SK-N-SH (cell line): ENCODE measurements around the gene CD34. TPM values are rescaled to one million over a fixed set of nuclear protein-coding genes. Genes with fewer than 3 reads are reported as not detected.

ENCODE experiments used
- CTCF ChIA-PET: fragments of 300-600, 350-600 bp; formaldehyde crosslinking; extraction: SDS; loops from one replicate; lab custom pipeline; 2021; lab: Yijun Ruan, JAX
- POLR2A ChIA-PET: fragments of 350-600 bp; sonication (Branson Sonifier 250); formaldehyde crosslinking; extraction: SDS; loops from one replicate; lab custom pipeline; 2020; ENCODE audit warnings: antibody characterized with exemption, inconsistent platforms; lab: Yijun Ruan, JAX
- DNase-seq: peaks from one replicate; pipeline ENCODE4 v3.0.0; 2012
- H2AFZ ChIP-seq: fragments of 200-600 bp; sonication (generic); 2 replicates; pipeline ENCODE4 v1.8.1; 2016; ENCODE audit warnings: antibody characterized with exemption, mild to moderate bottlenecking, low read depth
- H3F3A ChIP-seq: fragments of 200-600 bp; sonication (generic); replicated peaks from 2 replicates; pipeline ENCODE3; 2016; ENCODE audit warnings: antibody characterized with exemption, mild to moderate bottlenecking; ENCODE audit not compliant: insufficient read depth
- H3K27ac ChIP-seq, 2 experiments: fragments of 200-500 bp in 1 of 2; fragments of 200-600 bp in 1 of 2; sonication (Bioruptor generic) in 1 of 2; sonication (generic), shearing (Covaris generic) in 1 of 2; 2 replicates each; pipeline versions ENCODE4 v1.5.1 to v1.6.1; 2014 to 2016; ENCODE audit warnings: low read depth in 2 of 2, inconsistent platforms in 1 of 2, low read length in 1 of 2, mild to moderate bottlenecking in 1 of 2, mixed read lengths in 1 of 2
- H3K27me3 ChIP-seq: fragments of 200-600 bp; sonication (generic), shearing (Covaris generic); 2 replicates; pipeline ENCODE4 v1.6.1; 2016; ENCODE audit warnings: mixed run types; ENCODE audit not compliant: insufficient read depth
- H3K36me3 ChIP-seq, 2 experiments: fragments of 200-500 bp in 1 of 2; fragments of 200-600 bp in 1 of 2; sonication (Bioruptor generic) in 1 of 2; sonication (generic) in 1 of 2; replicated peaks in 1 of 2; 2 replicates each; pipeline versions ENCODE3 to v1.5.1; 2014 to 2016; ENCODE audit warnings: low read length in 1 of 2, mild to moderate bottlenecking in 1 of 2; ENCODE audit not compliant: insufficient read depth in 2 of 2, control insufficient read depth in 1 of 2
- H3K4me1 ChIP-seq, 2 experiments: fragments of 200-500 bp in 1 of 2; fragments of 200-600 bp in 1 of 2; sonication (Bioruptor generic) in 1 of 2; sonication (generic), shearing (Covaris generic) in 1 of 2; 2 replicates each; pipeline versions ENCODE4 v1.5.1 to v1.6.1; 2014 to 2016; ENCODE audit warnings: low read depth in 1 of 2, low read length in 1 of 2, mixed run types in 1 of 2; ENCODE audit not compliant: insufficient read depth in 2 of 2, control insufficient read depth in 1 of 2
- H3K4me2 ChIP-seq: fragments of 200-600 bp; sonication (generic), shearing (Covaris generic); 2 replicates; pipeline ENCODE4 v1.6.1; 2017; ENCODE audit warnings: mixed run types
- H3K4me3 ChIP-seq, 2 experiments: fragments of 200-500 bp in 1 of 2; fragments of 200-600 bp in 1 of 2; sonication (Bioruptor generic) in 1 of 2; sonication (generic), shearing (Covaris generic) in 1 of 2; 2 replicates each; pipeline versions ENCODE4 v1.5.1 to v1.8.1; 2014 to 2016; ENCODE audit warnings: low read depth in 2 of 2, inconsistent platforms in 1 of 2, low read length in 1 of 2, mild to moderate bottlenecking in 1 of 2, mixed read lengths in 1 of 2, moderate library complexity in 1 of 2
- H3K79me2 ChIP-seq: fragments of 200-600 bp; sonication (generic); 2 replicates; pipeline ENCODE4 v1.8.1; 2017; ENCODE audit warnings: mild to moderate bottlenecking; ENCODE audit not compliant: insufficient read depth
- H3K9ac ChIP-seq: fragments of 200-600 bp; sonication (generic); 2 replicates; pipeline ENCODE4 v1.6.1; 2017; ENCODE audit warnings: mixed run types
- H3K9me2 ChIP-seq: fragments of 200-600 bp; sonication (generic); 2 replicates; pipeline ENCODE4 v1.6.1; 2017; ENCODE audit warnings: mixed run types
- H3K9me3 ChIP-seq: fragments of 200-600 bp; sonication (generic); 2 replicates; pipeline ENCODE4 v1.6.1; 2017; ENCODE audit warnings: mixed run types, mild to moderate bottlenecking, moderate library complexity
- H4K20me1 ChIP-seq: fragments of 200-600 bp; sonication (generic); 2 replicates; pipeline ENCODE4 v1.6.1; 2017; ENCODE audit warnings: mild to moderate bottlenecking, mixed run types; ENCODE audit not compliant: insufficient read depth
- CHD2 ChIP-seq: fragments of 150-350 bp; IDR thresholded peaks from 2 replicates; pipeline ENCODE4 v1.6.1; 2018; ENCODE audit warnings: low read length; ENCODE audit not compliant: partially characterized antibody
- ELF1 ChIP-seq: IDR thresholded peaks from 2 replicates; pipeline ENCODE4 v1.4.0; 2012
- GATA2 ChIP-seq: sonication (generic); formaldehyde crosslinking; IDR thresholded peaks from 2 replicates; pipeline ENCODE4 v1.5.0; 2020; ENCODE audit warnings: mild to moderate bottlenecking, missing genetic modification reagents
- NFIC ChIP-seq: IDR thresholded peaks from 2 replicates; pipeline ENCODE4 v1.4.0; 2012; ENCODE audit warnings: borderline replicate concordance
- NRF1 ChIP-seq: IDR thresholded peaks from 2 replicates; pipeline ENCODE4 v1.6.1; 2012; ENCODE audit warnings: low read depth, mild to moderate bottlenecking, low read length
- RAD21 ChIP-seq: IDR thresholded peaks from 2 replicates; pipeline ENCODE4 v1.6.1; 2012; ENCODE audit warnings: mild to moderate bottlenecking, low read length
- REST ChIP-seq: IDR thresholded peaks from 2 replicates; pipeline ENCODE4 v1.6.1; 2012; ENCODE audit warnings: mild to moderate bottlenecking, low read depth, low read length, moderate library complexity
- TEAD4 ChIP-seq: IDR thresholded peaks from 2 replicates; pipeline ENCODE4 v1.4.0; 2012; ENCODE audit warnings: mild to moderate bottlenecking, borderline replicate concordance; ENCODE audit not compliant: insufficient read depth
- USF1 ChIP-seq: IDR thresholded peaks from 2 replicates; pipeline ENCODE4 v1.4.0; 2012; ENCODE audit warnings: low read depth, borderline replicate concordance
- YY1 ChIP-seq: IDR thresholded peaks from 2 replicates; pipeline ENCODE4 v1.4.0; 2012; ENCODE audit warnings: low read depth, mild to moderate bottlenecking
- WGBS: methylation state at CpG from one replicate; pipeline ENCODE4 v1.1.6; 2017; ENCODE audit warnings: low lambda C conversion rate; 5-methylcytosine and 5-hydroxymethylcytosine counted together
- polyA plus RNA-seq, 3 experiments: library from polyadenylated mRNA; depleted of rRNA; stranded (reverse); fragments of >200 nt; gene quantifications; 2 replicates each; pipeline ENCODE4 v1.2.3, GENCODE V29; 2012
- TF ChIP-seq, protein P1 (sequence below): fragments of 150-350 bp; IDR thresholded peaks from 2 replicates; pipeline ENCODE4 v1.6.1; 2017; ENCODE audit warnings: antibody characterized with exemption, low read length, low read depth, borderline replicate concordance

Gene CD34
- polyA plus RNA-seq, 1 of the 3 experiments (the other 2 are of a cell fraction), result 0.59 TPM

DNA sequence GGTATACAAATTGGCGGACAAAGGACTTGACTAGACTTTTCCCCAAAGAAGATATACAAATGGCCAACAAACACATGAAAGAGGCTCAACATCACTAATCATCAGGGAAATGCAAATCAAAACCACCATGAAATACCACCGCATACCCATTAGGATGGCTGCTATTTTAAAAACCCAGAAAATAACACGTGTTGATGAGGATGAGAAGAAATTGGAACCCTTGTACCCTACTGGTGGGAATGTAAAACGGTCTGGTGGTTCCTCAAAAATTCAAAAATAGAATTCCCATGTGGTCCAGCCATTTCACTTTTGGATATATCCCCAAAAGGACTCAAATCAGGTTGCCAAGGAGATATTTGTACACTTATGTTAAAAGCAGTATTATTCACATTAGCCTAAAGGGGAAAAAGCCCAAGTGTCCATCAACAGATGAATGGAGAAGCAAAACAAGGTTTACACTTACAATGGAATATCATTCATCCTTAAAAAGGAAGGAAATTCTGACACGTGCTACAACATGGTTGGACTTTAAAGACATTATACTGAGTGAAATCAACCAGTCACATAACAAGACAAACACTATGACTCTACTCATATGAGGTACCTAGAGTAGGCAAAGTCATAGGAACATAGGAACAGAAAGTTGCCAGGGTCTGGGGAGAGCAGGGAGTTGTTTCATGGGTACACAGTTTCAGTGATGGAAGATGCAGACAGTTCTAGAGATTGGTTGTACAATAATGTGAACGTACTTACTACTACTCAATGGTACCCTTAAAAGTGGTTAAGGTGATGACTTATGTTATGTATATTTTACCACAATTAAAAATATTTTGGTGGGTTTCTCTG lies 17.0 kb downstream of the CD34 start:
- CTCF ChIA-PET, result interaction anchor here (0.5 to 5.7 kb wide), 7 partner anchors 8 to 472 kb away, joined by 3 to 102 read pairs (median 13); no protein-coding TSS in a partner anchor
- H3K9ac ChIP-seq, result no peak overlapping the region
- WGBS, result 68% methylated on average over 6 of the region's 6 CpGs

More for the DNA sequence above, 17.0 kb downstream of the CD34 start:
- Histone ChIP-seq H3F3A (peaks cover 16% of the 10 kb centered on the region), H3K27ac (no peak overlapping the region), H3K9me3 (no peaks in the 10 kb centered on the region), H3K4me1 (peaks cover 12 to 17% of the 10 kb centered on the region in 2 experiments)
- TF ChIP-seq, protein P1, sequence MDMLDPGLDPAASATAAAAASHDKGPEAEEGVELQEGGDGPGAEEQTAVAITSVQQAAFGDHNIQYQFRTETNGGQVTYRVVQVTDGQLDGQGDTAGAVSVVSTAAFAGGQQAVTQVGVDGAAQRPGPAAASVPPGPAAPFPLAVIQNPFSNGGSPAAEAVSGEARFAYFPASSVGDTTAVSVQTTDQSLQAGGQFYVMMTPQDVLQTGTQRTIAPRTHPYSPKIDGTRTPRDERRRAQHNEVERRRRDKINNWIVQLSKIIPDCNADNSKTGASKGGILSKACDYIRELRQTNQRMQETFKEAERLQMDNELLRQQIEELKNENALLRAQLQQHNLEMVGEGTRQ, result no peak
- TF ChIP-seq NRF1 (no peak), ELF1 (no peak), USF1 (no peak), GATA2 (CRISPR knock-in tag) (no peak), RAD21 (no peak), REST (no peak), CHD2 (no peak), YY1 (no peak), NFIC (no peak), TEAD4 (no peak)
- TF ChIP-seq, all 33 proteins: peak for 0
- Histone ChIP-seq H3K36me3 (no peaks in the 10 kb centered on the region), H2AFZ (no peak overlapping the region), H3K4me2 (no peak overlapping the region), H4K20me1 (no peaks in the 10 kb centered on the region), H3K4me3 (no peak overlapping the region), H3K27me3 (no peaks in the 10 kb centered on the region), H3K9me2 (no peaks in the 10 kb centered on the region), H3K79me2 (no peaks in the 10 kb centered on the region)
- POLR2A ChIA-PET, result no interaction called here
- DNase-seq, result no peak
